B cell (primary cell): Measurements from ENCODE around the gene SKAP1.

Source experiments
- CTCF ChIP-seq: fragments of 200-600 bp; IDR thresholded peaks from one replicate; pipeline ENCODE4 v1.8.0; 2022; ENCODE audit warnings: antibody characterized with exemption, mild to moderate bottlenecking
- EZH2 ChIP-seq: IDR thresholded peaks from 2 replicates; pipeline ENCODE4 v1.6.1; 2012; ENCODE audit warnings: borderline replicate concordance, low read depth, mild to moderate bottlenecking, moderate library complexity, low read length; ENCODE audit not compliant: insufficient read depth, poor library complexity, severe bottlenecking

- no peak for TF ChIP-seq CTCF
- TF ChIP-seq EZH2: no peak
Measured at GRCh38 chr17:48285614-48286013, 144.4 kb downstream of the SKAP1 start.
